OCI-LY7 (cell line): ENCODE results near the gene CYTIP. TPM values are rescaled to one million over a fixed set of nuclear protein-coding genes. Genes with fewer than 3 reads are reported as not detected.

Source experiments
- BruUV-seq: library from RNA; stranded (reverse); fragments of 400-500 nt; replicated peaks from 2 replicates; lab custom pipeline; 2021; lab: Mats Ljungman, UMichigan
- CTCF ChIA-PET: fragments of 300-600 bp; sonication (Branson Sonifier 250); formaldehyde crosslinking; loops from one replicate; lab custom pipeline; 2022; ENCODE audit warnings: antibody characterized with exemption; ENCODE audit not compliant: unreplicated experiment; lab: Charles Lee
- POLR2A ChIA-PET: fragments of 300-600 bp; sonication (Branson Sonifier 250); formaldehyde crosslinking; loops from one replicate; lab custom pipeline; 2022; ENCODE audit warnings: antibody characterized with exemption; lab: Charles Lee
- DNase-seq: peaks from one replicate; pipeline ENCODE4 v3.0.0-alpha.2; 2015; ENCODE audit warnings: low spot score
- H2AFZ ChIP-seq: fragments of 200-600 bp; sonication (generic), shearing (Covaris generic); 2 replicates; pipeline ENCODE4 v1.6.1; 2014; ENCODE audit warnings: mild to moderate bottlenecking, antibody characterized with exemption, low read length, moderate library complexity
- H3K27ac ChIP-seq: fragments of 200-600 bp; sonication (generic); 2 replicates; pipeline ENCODE4 v1.5.1; 2014; ENCODE audit warnings: mixed run types, low read depth, mild to moderate bottlenecking, moderate library complexity, low read length, inconsistent platforms; ENCODE audit not compliant: poor library complexity, severe bottlenecking
- H3K36me3 ChIP-seq: fragments of 200-600 bp; sonication (generic); 2 replicates; pipeline ENCODE4 v1.6.1; 2014; ENCODE audit warnings: mild to moderate bottlenecking, antibody characterized with exemption, low read length, moderate library complexity, mixed read lengths; ENCODE audit not compliant: insufficient read depth
- H3K4me1 ChIP-seq: fragments of 200-600 bp; sonication (generic); 2 replicates; pipeline ENCODE4 v1.5.1; 2014; ENCODE audit warnings: mild to moderate bottlenecking, low read length; ENCODE audit not compliant: insufficient read depth, poor library complexity, severe bottlenecking
- H3K4me2 ChIP-seq: fragments of 200-600 bp; sonication (generic); 2 replicates; pipeline ENCODE4 v1.6.1; 2014; ENCODE audit warnings: mild to moderate bottlenecking, low read length
- H3K4me3 ChIP-seq: fragments of 200-600 bp; sonication (generic); 2 replicates; pipeline ENCODE4 v1.5.1; 2014; ENCODE audit warnings: mild to moderate bottlenecking, low read depth, low read length; ENCODE audit not compliant: poor library complexity, severe bottlenecking
- H3K79me2 ChIP-seq: fragments of 200-600 bp; sonication (generic); 2 replicates; pipeline ENCODE4 v1.6.1; 2016; ENCODE audit warnings: low read depth, mild to moderate bottlenecking, low read length, moderate library complexity, mixed read lengths; ENCODE audit not compliant: insufficient read depth
- H3K9me2 ChIP-seq: fragments of 200-600 bp; sonication (generic); 2 replicates; pipeline ENCODE4 v1.6.1; 2016; ENCODE audit warnings: mild to moderate bottlenecking, low read length, mixed read lengths; ENCODE audit not compliant: insufficient read depth
- H3K9me3 ChIP-seq: fragments of 200-600 bp; sonication (generic); 2 replicates; pipeline ENCODE4 v1.6.1; 2014; ENCODE audit warnings: mild to moderate bottlenecking, mixed run types, low read length, mixed read lengths
- H4K20me1 ChIP-seq: fragments of 200-600 bp; sonication (generic); 2 replicates; pipeline ENCODE4 v1.6.1; 2014; ENCODE audit warnings: mild to moderate bottlenecking, antibody characterized with exemption, low read length, moderate library complexity, mixed read lengths; ENCODE audit not compliant: insufficient read depth
- EZH2phosphoT487 ChIP-seq: fragments of 200-600 bp; sonication (generic); IDR thresholded peaks from 2 replicates; pipeline ENCODE4 v1.6.1; 2018; ENCODE audit warnings: low read depth, borderline replicate concordance, mild to moderate bottlenecking, mixed run types, antibody characterized with exemption, low read length, moderate library complexity, mixed read lengths
- intact Hi-C: fragments of 100-400 bp; cut with micrococcal nuclease; formaldehyde crosslinking; loops from one replicate; pipeline ENCODE4 v1.10.0; 2022; ENCODE audit not compliant: unreplicated experiment
- total RNA-seq, 2 experiments: library from RNA; depleted of rRNA in 1 of 2; stranded (reverse); fragments of >200 nt in 1 of 2; shearing (Covaris generic) in 1 of 2; gene quantifications; 2 replicates each; pipeline ENCODE4 v1.2.3, GENCODE V29; 2014 to 2022
- TF ChIP-seq, protein P1 (sequence below): fragments of 200-600 bp; sonication (generic); conservative IDR thresholded peaks from 2 replicates; pipeline ENCODE4 v1.5.1; 2014; ENCODE audit warnings: mild to moderate bottlenecking, antibody characterized with exemption, low read length, moderate library complexity, mixed read lengths

Gene CYTIP
- total RNA-seq, 2 experiments from 2014 or later, result 49.2 to 64.0 TPM

DNA sequence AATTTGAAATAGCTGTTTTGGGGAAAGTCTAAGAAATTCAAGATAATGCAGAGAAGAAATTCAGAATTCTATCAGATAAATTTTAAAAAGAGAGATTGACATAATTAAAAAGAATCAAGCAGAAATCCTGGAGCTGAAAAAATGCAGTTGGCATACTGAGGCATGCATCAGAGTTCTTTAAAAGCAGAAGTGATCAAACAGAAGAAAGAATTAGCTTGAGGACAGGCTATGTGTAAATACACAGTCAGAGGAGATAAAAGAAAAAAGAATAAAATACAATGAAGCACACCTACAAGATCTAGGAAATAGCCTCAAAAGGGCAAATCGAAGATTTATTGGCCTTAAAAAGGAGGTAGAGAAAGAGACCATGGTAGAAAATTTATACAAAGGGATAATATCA, 57.1 kb downstream of the CYTIP start:
- TF ChIP-seq, protein P1, sequence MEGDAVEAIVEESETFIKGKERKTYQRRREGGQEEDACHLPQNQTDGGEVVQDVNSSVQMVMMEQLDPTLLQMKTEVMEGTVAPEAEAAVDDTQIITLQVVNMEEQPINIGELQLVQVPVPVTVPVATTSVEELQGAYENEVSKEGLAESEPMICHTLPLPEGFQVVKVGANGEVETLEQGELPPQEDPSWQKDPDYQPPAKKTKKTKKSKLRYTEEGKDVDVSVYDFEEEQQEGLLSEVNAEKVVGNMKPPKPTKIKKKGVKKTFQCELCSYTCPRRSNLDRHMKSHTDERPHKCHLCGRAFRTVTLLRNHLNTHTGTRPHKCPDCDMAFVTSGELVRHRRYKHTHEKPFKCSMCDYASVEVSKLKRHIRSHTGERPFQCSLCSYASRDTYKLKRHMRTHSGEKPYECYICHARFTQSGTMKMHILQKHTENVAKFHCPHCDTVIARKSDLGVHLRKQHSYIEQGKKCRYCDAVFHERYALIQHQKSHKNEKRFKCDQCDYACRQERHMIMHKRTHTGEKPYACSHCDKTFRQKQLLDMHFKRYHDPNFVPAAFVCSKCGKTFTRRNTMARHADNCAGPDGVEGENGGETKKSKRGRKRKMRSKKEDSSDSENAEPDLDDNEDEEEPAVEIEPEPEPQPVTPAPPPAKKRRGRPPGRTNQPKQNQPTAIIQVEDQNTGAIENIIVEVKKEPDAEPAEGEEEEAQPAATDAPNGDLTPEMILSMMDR, result no peak
- TF ChIP-seq EZH2phosphoT487, result no peak
- BruUV-seq, result no TSS peak
- Histone ChIP-seq H2AFZ (no peak overlapping the region), H3K79me2 (no peaks in the 10 kb centered on the region), H3K4me3 (no peak overlapping the region), H3K4me1 (no peaks in the 10 kb centered on the region), H3K27ac (no peak overlapping the region), H3K4me2 (no peak overlapping the region), H3K9me3 (no peaks in the 10 kb centered on the region), H3K36me3 (no peaks in the 10 kb centered on the region), H4K20me1 (no peaks in the 10 kb centered on the region), H3K9me2 (no peaks in the 10 kb centered on the region; the same call in 1 of the 2 replicates)
- ChIA-PET CTCF (no interaction called here), POLR2A (no interaction called here)
- intact Hi-C loops, result no loop called here
- no peak for DNase-seq

DNA sequence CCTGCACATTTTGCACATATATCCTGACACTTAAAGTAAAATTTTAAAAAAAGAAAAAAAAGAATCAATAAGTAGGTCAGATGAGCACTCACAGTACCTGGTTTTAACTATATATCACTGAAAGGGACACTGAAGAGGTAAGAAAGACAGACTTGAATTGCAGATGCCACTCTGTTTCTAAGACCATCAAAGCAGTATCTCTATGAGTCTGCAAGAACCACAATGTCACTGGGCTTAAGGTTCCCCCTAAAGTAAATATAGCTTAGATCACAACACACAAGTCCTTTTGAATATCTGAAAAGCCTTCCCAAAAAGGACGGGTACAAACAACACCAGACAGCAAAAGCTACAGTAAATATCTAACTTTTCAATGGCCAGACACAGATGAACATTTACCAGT, 57.6 kb downstream of the CYTIP start:
- no peaks in the 10 kb centered on the region; the same call in 1 of the 2 replicates for H3K9me2 ChIP-seq
- H4K20me1 ChIP-seq, result no peaks in the 10 kb centered on the region
- intact Hi-C loops, result no loop called here
- H3K4me2 ChIP-seq, result no peak overlapping the region
- H3K4me1 ChIP-seq, result no peaks in the 10 kb centered on the region
- no peak overlapping the region for H3K27ac ChIP-seq
- H3K79me2 ChIP-seq, result no peaks in the 10 kb centered on the region
- POLR2A ChIA-PET, result no interaction called here
- H3K4me3 ChIP-seq, result no peak overlapping the region
- no peak for DNase-seq
- TF ChIP-seq EZH2phosphoT487, result no peak
- TF ChIP-seq, protein P1, result no peak
- BruUV-seq, result no TSS peak
- no peaks in the 10 kb centered on the region for H3K36me3 ChIP-seq
- CTCF ChIA-PET, result no interaction called here
- H3K9me3 ChIP-seq, result no peaks in the 10 kb centered on the region
- no peak overlapping the region for H2AFZ ChIP-seq

DNA sequence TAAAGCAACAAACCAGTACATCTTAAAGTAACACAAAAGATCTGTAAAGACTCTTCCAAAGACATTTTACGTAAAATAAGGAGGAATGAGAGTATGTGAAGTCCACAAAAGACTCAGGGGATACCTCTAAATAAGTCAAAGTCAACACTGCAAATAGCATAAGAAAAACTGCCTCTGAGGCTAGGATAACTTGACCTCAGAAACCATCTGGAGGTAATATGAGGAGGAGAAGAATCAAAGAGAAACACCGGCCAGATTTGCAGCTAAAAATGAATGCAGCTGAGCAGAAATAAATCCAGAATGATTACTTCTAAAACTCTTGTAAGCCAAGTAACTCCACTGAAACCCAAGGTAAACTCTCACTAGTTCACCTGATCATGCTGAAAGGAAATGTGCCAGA, 66.0 kb downstream of the CYTIP start:
- intact Hi-C loops, result no loop called here
- H3K9me3 ChIP-seq, result peaks cover 22% of the 10 kb centered on the region; the same call in 1 of the 2 replicates
- no TSS peak for BruUV-seq
- no peaks in the 10 kb centered on the region for H3K4me1 ChIP-seq
- TF ChIP-seq, protein P1, result no peak
- no peak for TF ChIP-seq EZH2phosphoT487
- no peak for DNase-seq
- H3K4me2 ChIP-seq, result no peak overlapping the region
- no peak overlapping the region for H2AFZ ChIP-seq
- H3K4me3 ChIP-seq, result no peak overlapping the region
- no peaks in the 10 kb centered on the region for H3K9me2 ChIP-seq
- H3K27ac ChIP-seq, result no peak overlapping the region
- no peaks in the 10 kb centered on the region for H3K79me2 ChIP-seq
- POLR2A ChIA-PET, result no interaction called here
- no peaks in the 10 kb centered on the region; the same call in 1 of the 2 replicates for H3K36me3 ChIP-seq
- H4K20me1 ChIP-seq, result no peaks in the 10 kb centered on the region
- CTCF ChIA-PET, result no interaction called here
